HUDEP-2 (cell line): ENCODE results near the gene OSBPL10.

Experiments
- DNase-seq, 76 experiments: peaks; one replicate each; lab custom pipeline; 2025; ENCODE audit not compliant: unreplicated experiment in 76 of 76; lab: John Stamatoyannopoulos, UW

OSBPL10 gene

GRCh38 chr3:31959951-31960792, 20.9 kb downstream of the OSBPL10 start:
- no peak for DNase-seq

- no peak for DNase-seq
These were observed 21.8 kb downstream of the OSBPL10 start for GRCh38 chr3:31959251-31959650.

- DNase-seq, result no peak
These were observed 22.3 kb downstream of the OSBPL10 start for GRCh38 chr3:31958701-31959152.

DNA sequence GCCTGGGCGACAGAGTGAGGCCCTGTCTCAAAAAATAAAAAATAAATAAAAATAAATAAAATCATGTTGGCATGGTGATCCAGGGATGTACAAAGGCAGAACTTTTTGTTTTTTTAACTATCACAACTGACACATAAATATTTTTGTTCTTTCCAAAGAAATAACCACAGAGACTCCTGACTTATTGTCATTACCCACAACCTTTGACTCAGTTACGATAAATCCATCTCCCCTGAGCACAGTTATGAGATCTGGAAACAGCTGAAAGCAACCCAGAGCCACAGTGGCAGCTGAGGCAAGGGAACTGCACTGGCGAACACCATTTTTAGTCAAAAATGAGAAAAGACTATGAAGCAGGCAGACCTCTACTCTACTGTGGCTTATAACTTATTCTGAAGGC, 24.0 kb downstream of the OSBPL10 start:
- no peak for DNase-seq

- no peak for DNase-seq
These were observed 25.5 kb downstream of the OSBPL10 start for GRCh38 chr3:31955581-31955980.

DNA sequence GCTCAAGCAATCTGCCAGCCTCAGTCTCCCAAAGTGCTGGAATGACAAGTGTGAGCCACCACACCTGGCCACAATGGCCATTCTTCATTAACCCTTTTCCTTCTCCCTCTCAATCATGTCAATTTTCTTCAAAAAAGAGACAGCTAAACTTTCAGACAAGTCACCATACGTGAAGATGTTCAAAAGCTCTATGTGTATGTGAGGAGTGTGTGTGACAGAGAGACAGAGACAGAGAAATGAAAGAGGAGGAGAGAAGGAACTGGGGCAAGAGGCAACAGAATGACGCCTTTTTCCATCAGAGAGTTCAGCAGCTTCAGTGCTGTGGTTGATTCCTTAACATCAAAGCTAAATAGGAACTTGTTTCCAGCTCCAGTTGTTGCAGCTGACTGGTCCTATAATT, 27.4 kb downstream of the OSBPL10 start:
- DNase-seq, result no peak

DNA sequence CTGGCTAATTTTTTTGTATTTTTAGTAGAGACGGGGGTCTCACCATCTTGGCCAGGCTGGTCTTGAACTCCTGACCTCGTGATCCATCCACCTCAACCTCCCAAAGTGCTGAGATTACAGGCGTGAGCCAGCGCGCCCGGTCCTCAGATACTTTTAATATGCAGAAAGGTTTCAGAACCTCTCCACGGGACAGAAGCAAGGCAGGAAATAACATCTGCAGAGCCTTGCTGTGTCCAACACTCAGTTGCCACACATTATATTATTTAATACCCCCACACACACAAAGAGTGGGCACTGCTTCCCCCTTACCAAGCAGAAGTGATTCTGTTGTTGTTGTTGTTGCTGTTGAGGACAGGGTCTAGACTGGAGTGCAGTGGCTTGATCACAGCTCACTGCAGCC, 28.0 kb downstream of the OSBPL10 start:
- DNase-seq, result no peak

DNA sequence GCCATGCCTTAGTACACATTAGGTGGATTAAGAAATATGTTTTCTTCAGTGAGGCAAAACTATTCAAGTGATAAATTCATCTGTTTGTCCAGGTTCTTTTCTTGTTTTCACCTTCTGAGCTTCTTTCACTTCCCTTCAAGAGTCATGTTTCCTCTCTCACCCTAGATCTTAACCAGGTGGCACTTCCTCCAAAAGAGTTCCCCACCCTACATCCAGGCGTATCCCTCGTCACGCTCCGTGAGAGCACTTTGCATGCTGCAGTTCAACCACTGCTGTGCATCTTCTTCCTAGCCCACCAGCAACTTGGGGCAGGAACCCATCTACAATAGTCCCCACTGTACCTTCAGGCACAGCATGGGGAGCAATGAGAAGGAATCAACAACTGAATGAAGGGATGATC, 28.9 kb downstream of the OSBPL10 start:
- no peak for DNase-seq

DNA sequence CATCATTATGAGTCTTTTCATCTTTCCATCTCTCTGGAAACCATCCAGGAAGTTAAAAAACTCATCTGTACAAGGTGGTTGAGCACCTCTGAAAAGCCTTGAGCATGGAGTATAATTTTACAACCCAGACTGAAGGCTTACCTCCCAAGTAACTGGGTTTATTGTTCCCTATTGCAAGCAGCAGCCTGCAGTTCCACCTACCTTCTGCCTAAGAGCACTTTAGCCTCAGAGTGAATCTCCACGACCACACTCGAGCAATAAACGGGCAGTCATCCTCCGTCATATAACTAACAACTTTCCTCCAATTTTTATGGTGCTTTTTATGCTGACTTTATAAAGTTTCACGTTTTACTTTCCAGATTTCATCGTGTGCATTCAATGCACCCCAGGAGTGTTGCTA, 32.8 kb downstream of the OSBPL10 start:
- DNase-seq, result no peak

DNA sequence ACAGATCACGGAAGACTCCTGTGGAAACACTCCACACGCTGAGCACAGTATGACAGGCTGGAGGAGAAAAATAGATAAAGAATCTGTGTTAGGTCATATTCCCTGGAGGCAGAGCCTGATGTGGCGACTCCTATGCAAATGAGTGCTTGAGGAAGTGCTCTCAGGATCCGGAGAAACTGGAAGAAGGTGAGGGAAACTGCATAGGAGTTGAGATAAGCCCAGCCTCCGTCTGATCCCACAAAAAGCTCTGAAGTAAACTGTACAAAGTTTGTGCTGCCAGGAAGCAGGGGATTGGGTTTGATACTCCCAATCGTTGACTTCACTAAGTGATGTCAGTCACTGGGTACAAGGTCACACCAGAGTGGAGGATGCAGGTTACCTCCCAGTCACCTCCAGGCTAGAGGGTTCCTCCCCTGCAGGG, 33.4 kb downstream of the OSBPL10 start:
- DNase-seq, result no peak

GRCh38 chr3:31947162-31947561, 33.9 kb downstream of the OSBPL10 start:
- no peak for DNase-seq

DNA sequence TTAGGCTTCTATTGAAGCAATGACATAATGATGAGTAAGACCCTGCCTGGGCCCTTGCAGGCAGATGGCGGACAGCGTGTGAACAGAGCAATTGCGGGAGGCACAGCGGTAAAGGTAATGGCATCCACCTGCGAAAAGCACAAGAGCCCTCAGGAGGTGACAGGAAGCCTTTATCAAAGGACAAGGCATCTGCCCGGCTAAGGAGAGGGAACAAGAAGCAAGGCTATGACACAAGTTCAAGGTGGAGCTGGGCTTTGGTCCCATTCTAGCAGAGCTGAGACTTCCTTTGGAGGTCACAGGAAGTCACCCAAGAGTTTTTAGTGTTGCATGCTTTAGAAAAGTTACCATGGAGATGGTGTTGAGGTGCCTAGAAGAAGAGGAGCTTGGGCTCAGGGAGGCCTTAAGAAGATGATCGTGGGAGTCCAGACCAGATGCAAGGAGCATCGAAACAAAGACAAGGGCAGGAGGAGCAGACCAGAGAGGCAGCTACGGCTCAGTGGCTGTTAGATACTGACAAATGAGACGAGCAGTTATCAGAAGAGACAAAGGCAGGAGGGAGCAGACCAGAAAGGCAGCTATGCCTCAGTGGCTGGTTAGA, 34.5 kb downstream of the OSBPL10 start:
- DNase-seq, result no peak

DNA sequence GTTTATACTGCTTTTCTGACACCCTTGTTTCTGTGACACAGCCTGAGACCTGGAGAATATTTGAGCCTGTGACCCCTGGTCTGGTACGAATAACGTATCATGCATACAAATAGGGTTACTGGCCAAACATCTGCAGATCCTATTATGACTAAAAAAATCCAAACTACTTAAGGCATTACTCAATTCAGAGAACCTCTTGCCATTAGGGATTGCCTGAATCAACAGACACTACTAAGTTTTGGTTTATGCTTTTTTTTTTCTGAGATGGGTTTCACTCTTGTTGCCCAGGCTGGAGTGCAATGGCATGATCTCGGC, 35.4 kb downstream of the OSBPL10 start:
- no peak for DNase-seq

GRCh38 chr3:31943041-31943440, 38.0 kb downstream of the OSBPL10 start:
- no peak for DNase-seq

DNA sequence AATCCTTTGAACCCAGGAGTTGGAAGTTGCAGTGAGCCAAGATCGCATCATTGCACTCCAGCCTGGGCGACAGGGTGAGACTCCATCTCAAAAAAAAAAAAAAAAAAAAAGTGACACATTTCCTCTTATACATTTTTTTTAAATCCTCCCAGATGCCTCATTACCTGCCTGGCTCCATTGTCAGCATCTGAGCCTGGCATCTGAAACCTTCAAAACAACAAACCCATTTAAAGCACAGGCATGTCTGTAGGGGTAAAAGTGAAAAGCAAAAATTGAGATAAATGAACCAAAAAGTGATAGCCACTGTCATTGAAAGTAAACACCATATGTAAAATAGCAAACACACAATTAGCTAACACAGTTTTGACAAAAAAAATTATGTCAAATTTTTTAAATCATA, 38.6 kb downstream of the OSBPL10 start:
- DNase-seq, result no peak

DNA sequence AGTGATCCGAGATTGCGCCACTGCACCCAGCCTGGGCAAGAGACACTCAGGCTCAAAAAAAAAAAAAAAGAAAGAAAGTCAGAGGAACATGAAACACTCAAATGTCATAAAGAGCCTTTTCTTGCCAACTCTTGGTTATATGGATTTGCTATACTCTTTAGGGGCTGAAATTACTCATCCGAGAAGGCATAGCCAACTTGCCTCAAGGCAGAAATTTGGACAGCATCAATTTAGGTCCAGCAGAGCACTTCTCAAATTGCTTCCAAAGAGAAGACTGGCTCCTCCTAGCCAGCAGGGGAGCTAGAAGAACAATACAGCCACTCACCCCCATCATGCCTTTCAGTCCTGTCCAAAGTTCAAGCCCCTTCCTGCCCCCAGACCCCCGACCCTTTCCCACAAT, 43.8 kb downstream of the OSBPL10 start:
- no peak for DNase-seq

DNA sequence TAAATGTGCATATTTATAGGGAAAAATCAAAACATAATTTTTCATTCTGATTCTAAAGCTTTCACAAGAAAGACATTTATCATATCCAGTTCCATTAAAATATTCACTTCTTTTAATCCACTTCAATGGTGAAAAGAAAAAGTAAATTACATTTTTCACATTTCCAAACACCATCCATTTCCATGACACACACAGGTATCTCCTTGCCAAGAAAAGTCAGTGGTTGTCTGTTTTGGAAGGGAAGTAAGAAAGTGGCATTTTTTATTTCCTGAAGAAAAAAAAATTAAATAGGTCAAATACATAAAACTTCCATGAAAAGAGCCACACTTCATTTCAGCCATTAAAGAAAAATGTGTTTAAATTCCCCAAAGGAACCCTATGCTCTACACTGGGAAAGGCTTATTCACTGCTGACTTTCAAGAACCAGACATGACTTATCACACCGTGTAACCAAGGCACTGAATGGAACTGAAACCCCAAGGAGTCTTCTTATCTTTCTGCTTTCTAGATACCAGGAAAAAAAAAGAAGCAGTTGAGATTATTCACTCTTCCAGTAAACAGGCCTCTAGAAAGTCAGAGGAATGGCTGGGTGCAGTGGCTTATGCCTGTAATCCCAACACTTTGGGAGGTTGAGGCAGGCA, 44.5 kb downstream of the OSBPL10 start:
- no peak for DNase-seq

DNA sequence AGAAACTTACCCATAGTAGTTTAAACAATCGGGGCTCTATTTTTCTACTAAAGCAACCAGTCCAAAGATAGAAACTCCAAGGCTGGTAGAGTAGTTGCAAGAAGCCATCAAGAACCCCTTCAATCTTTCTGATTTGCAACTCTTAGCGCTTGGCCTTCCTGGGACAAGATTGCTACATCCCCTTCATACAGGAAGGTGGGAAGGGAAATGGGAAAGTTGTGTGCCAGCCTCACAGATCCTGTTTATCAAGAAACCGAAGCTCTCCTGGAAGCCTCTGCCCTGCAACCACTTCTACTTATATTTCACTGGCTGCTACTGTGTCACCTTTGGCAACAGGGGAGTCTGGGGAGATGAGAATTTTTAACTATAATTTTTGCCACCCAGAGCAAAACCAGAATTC, 46.2 kb downstream of the OSBPL10 start:
- DNase-seq, result no peak

GRCh38 chr3:31934018-31934417, 47.0 kb downstream of the OSBPL10 start:
- no peak for DNase-seq

DNA sequence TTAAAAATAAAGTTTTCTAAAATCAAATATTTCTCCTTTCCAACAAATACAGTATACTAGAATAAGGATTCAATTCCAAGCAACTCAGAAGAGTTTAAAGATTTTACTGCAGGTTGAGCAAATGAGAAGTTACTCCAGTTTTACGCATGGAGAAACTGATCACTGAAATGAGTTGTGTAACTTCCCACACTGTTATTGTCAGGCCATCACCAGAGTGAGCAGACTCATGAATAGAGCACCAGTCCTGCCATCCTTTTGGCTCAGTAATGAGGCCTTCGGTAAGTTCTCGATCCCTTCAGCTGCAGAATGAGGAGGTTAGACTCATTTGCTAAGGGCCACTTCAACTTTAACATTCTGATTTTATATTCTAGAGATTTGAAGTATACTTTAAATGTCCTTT, 48.1 kb downstream of the OSBPL10 start:
- DNase-seq, result no peak

DNA sequence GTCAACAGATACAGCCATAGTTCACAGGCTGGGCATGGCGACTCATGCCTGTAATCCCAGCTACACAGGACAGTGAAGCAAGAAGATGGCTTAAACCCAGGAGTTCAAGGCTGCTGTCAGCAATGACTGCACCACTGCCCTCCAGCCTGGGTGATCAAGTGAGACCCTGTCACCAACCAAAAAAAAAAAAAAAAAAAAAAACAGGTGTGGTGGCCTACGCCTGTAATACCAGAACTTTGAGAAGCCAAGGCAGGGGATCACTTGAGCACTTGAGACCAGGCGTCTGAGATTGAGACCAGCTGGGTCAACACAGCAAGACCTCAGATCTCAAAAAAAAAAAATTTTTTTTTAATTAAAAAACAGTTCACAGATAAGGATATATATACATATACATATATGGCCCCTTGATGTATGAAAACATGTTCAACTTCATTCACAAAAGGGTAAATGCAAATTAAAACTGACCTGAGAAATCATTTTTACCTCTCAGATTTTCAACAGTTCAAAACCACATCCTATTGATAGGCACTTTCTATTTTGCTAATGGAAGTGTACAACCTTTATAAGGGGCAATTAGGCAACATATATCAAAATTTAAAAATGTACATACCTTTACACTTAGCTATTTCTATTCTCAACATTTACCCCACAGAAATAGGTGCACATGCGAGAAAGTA, 51.1 kb downstream of the OSBPL10 start:
- no peak for DNase-seq
